ENCODE results near the gene ZAR1.

Gene ZAR1

DNA sequence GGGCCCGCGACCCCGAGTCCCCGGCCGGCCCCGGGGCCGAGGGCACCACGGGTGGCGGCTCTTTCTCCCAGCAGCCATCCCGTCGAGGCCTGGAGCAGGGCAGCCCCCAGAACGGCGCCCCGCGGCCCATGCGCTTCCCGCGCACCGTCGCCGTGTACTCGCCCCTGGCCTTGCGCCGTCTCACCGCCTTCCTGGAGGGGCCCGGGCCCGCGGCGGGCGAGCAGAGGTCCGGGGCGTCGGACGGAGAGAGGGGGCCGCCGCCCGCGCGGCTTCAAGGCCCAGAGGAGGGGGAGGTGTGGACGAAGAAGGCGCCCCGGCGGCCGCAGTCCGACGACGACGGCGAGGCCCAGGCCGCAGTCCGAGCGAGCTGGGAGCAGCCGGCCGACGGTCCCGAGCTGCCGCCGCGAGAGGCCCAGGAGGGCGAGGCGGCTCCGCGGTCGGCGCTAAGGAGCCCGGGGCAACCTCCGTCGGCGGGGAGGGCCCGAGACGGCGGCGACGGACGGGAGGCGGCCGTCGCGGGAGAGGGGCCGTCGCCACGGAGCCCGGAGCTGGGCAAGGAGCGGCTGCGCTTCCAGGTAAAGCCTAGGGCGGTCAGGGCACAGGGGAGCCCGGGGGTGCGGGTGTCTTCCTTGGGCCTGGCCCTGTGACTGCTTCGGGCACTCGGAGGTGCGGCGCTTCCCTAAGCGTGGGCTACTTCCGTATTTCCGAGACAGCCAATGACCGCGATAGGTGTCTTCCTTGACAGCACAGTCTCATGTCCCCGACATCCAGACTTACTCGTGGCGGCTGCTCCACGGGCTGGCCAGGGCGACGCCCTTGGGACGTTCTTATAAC lies 845 bp downstream of the ZAR1 start:
- DNase-seq (ENCODE audit: low spot score): no peak

DNA sequence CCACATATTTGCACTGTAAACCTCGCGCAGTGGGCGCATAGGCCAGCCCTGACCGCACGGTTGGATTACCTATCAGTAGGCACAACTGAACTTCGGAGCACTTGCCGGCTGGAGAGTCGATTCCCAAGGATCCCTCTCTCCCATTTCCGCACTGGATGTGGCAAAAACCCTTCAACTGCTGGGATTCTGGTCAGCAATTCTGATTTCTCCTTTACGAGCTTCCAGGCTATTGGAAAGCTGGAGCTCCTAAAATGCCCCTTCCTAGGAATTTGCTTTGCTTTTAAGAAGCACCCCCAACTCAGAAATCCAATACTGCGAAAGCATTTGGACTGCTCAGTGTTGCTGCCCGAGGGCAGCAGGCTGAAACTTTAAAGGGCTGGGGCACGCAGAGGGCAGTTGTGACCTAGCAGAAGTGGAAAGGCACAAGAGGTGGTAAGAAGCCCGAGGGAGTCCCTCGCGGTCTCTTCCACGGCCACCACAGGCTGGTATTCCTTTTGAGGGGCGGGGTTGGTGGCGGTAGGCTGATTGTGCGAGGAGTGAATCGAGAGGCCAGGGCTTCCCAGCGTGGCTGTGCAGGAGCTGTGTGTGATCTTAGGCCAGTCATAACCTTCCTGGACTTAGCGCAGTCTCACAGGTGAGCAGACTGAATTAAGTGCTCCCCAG lies 1.6 kb downstream of the ZAR1 start:
- no peak for DNase-seq (ENCODE audit: low spot score)

DNA sequence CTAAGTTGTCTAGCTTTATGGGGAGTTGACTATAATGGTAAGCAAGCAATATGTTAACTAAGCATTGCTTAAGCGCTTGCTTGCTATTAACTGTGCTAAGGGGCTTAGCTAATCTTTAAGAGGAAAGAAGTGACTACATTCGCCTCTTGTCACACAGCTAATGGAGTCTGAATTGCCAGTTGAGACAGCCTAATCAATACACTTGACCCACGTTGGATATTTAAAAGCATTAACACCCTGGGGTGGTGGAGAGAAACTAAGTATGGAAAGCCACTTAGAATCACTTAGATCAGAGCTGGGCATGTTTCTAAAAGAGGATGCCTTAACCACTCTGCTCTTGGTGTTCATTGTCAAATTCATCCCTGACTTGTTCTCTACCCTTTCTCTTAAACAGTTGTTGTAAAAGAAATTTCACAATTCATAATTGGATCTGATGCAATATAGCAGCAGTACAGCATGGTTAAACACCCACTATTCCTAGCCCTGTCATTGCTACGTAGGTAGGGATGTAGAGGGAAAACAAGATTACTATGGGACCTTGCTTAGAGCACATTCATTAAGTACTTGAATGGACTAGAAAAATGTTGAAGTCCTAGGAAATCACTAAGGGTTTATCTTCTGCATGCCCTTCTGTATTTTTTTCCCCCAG lies 3.5 kb downstream of the ZAR1 start:
- DNase-seq (ENCODE audit: low spot score): no peak

DNA sequence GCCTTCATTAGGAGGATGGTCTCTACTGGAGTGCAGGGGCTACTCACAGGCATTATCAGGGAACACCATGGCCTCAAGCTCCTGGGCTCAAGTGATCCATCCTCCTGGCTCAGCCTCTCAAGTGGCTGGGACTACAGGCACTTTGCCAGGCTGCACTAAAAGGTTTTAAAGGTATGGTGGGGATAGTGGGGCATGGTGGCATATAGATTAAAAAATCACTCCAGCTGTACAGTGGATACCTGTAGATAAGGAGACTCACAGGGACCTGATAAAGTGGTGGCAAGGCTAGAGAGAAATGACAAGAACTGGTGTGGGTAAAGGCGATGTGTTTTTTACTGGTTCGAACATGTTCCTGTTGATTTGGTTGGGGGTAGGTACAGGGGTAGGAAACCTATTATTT lies 5.9 kb downstream of the ZAR1 start:
- no peak for DNase-seq (ENCODE audit: low spot score)

DNA sequence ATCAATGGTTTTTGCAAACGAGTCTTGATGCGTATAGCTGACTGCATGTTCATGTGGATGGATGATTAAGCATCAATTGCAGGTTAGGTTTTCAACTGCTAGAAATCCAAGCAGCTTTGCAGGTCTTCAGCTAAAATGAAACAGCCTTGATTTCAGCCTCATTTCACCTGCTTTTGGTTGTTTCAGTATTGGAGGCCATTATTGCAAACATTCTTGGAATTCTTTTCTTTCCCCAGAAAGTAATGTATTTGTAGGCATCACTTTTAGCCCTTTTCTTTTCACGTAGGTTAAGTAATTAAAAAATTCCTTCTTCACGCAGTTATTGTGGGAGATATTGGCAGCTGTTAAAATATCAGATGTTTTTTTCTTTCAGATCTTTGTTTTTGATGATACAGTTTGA lies 8.8 kb downstream of the ZAR1 start:
- DNase-seq (ENCODE audit: low spot score): no peak

DNA sequence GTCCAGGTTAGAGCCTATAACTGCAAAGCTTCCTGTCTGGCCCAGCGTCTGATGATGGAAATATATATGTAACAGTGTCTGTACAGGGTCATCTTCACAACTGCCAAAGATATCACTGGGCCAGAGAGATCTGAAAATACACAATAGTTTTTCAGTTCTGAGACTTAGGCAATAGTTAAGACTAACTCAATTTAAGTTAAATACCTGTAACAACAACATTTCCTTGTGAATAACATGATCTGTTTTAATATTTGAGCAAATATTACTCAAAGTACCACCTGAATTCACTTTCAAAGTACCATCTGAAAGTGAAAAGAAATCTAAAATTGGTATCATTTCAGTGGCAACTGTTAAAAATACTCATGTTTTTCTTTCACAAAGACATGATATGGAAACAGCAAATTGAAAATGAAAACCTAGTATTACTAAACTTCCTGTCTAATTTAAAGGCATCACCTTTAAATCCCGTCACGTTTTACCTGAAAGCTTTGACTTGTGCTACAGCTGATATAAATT lies 9.6 kb downstream of the ZAR1 start:
- DNase-seq (ENCODE audit: low spot score): no peak

DNA sequence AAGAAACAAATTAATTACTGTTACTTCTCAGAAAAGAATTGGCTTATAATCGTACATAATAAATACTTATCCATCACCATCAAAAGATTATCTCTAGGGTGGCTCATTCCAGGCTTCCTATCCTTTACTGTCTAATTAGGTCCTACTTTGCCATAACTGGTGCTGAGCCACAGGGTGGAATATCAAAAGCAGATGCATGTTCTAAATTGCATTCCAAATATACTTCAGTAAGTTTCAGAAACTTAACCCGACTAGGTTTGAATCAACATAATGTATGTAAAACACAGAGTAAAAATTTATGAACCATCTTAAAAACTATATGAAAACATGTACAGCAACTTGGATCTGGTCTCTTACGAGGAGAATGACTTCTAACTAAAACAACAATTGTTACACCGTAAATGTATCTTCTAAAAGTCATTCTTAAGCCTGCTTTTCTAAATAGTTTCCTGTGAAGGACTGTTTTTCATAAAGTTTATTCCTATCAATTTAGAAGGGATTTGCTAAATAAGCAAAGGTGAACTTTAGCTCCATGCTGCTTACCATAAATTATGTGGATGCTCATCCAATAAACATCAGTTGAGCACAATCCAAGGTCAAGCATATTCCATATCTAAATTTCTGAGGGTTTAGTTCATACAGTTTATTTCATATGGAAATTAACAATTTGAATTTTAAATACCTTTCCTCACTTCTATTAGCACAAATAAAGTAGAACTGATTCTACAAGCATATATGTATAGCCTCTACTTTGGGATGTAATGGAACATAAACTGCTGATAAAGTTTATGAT lies 13.4 kb downstream of the ZAR1 start:
- DNase-seq (ENCODE audit: low spot score): no peak

DNA sequence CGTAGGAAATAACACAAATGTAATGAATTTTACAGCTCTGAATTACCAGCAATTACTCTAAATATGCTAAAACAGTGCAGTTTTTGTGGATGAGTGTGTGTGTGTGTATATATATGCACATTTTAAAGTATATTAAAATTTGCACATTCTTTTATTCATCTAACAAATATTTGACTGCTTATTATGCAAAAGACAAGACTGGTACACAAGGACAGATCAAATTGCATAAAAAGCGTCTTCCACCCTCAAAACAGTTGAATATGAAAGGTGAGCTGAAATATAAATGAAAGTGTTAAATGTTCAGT lies 13.9 kb downstream of the ZAR1 start:
- no peak for DNase-seq (ENCODE audit: low spot score)

DNA sequence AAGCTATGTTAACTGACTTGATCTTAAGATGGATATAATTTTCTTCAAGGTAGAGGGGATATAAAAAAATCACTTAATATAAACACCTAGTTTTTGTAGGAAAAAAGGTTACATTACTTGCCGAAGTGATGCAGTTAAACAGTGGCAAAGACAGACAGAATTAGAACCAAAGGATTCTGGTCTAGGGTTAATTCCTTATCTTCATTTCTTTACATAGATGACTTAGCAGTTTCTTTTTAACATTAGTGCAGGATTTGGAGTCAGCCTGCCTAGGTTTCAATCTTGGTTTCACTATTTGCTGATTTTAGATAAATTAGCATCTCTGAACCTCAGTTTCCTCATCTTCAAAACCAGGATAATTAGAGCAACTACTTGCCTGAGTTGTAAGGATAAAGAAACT lies 14.3 kb downstream of the ZAR1 start:
- no peak for DNase-seq (ENCODE audit: low spot score)

DNA sequence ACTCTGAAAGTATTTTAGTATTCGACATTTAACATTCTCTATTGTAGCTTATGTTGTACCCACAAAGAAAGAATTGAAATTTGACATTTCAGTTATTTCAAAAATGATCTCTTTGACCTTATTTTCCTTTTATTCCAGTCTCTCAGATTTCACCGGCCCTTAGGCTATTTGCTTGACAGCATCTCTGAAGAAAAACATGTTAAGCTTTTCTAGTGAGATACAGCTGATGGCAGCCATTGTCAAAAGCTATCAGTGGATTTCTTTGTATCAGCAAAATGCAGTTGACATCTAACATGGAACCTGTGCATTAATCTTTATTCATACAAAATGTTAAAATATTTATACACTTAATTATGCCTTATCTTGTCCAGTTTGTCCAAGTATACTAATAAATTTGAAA lies 16.7 kb downstream of the ZAR1 start:
- DNase-seq (ENCODE audit: low spot score): no peak

DNA sequence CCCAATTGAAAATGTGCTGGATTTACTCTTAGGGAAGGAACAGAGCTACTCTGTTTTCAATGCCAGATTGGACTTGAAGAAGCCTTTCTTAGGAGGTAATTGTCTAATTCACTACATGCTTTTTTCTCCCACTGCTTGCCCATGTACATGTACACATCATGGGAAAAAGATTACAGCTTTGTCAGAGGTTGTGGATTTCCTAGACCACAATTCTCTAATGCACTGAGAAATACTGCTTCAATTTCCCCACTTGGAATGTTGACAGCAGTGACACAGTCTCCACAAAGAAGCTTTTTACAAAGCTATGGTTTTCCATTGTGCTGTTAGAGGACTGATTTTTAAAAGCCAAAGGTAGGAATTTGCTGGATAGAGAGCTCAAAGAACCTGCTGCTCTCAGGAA lies 19.5 kb downstream of the ZAR1 start:
- DNase-seq (ENCODE audit: low spot score): no peak

DNA sequence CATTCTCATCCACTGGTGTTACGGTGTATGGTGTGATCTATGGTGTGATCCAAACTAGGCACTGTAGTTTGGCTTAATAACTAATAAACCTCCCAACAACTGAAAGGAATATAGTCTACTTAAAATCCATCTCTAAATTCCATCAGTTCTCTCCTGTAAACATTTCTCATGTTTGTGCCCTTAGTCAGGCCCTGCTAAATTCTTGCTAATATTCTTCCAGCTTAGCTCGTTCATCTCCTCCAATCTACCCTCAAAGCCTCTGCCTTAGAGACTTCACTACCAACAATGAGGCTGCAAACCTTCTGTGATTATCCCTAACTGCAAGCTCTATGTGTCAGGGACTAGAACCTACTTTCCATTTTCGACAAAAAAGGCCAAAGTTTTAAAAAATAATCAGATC lies 28.1 kb downstream of the ZAR1 start:
- DNase-seq (ENCODE audit: low spot score): no peak

DNA sequence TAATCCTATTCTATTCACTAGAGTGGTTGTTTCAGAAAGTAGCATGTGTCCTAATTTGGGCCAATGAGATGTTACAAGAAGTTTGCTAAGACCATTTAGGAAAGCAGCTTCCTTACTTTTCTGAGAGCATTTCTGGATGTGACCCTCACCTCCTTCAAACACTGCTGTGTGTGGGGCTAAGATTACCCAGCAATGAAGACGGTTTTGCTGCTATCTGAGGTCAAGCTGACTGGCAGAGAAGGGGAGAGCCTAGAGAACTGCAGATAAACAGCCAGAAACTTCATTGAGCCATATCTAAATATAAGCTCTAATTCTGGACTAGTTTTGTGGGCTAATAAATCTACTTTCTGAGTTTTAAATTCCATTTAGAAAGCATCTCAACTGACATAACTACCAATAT lies 36.4 kb downstream of the ZAR1 start:
- no peak for DNase-seq (ENCODE audit: low spot score)

DNA sequence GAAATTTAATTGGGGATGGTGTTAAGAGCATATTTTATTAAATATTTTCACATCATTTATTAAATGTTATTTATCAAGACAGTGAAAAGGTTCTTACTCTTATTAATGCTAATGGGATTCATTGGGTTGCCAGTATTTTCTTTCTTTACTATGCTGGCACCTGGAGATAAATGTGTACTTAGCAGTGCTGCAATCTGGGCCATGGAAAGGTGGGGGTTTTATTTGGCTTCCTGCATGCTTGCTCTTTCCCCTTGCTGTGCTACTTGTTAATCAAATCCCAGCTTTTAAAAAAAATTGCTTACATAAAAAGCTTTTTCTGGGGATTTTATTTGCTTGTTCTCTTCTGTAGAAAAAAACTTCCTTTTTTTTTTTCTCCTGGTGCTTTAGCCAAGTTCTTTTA lies 48.3 kb downstream of the ZAR1 start:
- DNase-seq (ENCODE audit: low spot score): no peak

DNA sequence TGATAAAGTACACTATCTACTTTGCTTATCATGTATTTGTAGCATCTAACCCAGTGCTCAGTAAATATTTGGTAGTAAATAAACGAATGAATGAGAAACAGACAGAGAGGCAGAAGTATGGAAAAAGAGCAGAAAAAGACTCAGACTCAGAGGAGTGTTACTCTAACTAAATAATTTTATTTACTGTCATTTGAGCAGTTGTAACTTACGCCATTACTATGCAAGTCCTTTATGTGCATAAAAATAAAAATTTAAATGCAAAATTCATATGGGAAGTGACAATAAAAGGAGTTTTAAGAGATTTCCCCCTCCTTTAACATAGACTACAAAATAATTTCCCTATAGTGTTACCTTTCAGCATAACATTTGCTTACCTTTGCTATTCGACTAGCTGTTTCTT lies 49.5 kb downstream of the ZAR1 start:
- no peak for DNase-seq (ENCODE audit: low spot score)

DNA sequence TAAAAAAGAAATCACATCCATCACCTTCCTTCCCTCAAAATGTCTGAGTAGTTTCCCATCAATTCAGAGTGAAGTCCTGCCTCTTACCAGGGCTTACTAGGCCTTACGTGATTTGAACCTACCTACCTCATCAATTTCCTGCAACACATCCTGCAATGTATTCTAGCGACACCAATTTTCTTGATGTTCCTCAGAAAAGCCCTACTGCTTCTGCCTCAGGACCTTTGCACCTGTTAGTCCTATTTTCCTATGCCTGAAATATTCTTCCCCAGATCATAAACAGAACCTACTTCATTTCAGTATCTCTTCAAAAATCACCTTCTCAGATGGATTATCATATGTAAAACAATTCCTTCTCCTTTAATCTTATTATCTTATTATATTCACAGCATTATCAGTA lies 52.8 kb downstream of the ZAR1 start:
- DNase-seq (ENCODE audit: low spot score): no peak

DNA sequence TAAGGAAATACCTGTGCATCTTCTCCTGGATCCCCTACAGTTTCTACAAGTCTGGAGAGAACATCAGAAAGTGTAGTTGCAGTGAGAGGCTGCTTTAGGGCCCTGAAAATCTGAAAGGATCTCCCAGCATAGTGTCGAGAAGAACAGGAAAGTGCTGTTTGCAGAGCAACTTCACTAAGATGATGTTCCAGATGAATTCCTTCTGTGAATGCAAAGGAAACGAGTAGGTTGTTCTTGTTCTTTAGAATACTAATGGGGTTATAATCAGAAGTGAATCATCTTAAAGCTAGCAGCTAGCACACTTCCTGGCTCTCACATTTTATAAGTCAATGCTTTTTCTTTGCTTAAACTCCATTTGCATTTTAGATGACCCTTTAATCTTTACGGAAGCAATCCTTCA lies 53.7 kb downstream of the ZAR1 start:
- DNase-seq (ENCODE audit: low spot score): peak; percentile 33
